ENCODE data around the gene NUP42.
"Not testable (repeated sequence)": the region's sequence is repeated elsewhere in the genome, so short reads cannot be mapped to it uniquely, and the experiment has no call there.

The NUP42 gene

GRCh38 chr7:23204241-23204640 lies 22.4 kb downstream of the NUP42 start:
- DNase-seq (ENCODE audit: low spot score): no peak

- no peak for DNase-seq (ENCODE audit: low spot score)
These were observed 23.7 kb downstream of the NUP42 start for GRCh38 chr7:23205577-23205908.

DNA sequence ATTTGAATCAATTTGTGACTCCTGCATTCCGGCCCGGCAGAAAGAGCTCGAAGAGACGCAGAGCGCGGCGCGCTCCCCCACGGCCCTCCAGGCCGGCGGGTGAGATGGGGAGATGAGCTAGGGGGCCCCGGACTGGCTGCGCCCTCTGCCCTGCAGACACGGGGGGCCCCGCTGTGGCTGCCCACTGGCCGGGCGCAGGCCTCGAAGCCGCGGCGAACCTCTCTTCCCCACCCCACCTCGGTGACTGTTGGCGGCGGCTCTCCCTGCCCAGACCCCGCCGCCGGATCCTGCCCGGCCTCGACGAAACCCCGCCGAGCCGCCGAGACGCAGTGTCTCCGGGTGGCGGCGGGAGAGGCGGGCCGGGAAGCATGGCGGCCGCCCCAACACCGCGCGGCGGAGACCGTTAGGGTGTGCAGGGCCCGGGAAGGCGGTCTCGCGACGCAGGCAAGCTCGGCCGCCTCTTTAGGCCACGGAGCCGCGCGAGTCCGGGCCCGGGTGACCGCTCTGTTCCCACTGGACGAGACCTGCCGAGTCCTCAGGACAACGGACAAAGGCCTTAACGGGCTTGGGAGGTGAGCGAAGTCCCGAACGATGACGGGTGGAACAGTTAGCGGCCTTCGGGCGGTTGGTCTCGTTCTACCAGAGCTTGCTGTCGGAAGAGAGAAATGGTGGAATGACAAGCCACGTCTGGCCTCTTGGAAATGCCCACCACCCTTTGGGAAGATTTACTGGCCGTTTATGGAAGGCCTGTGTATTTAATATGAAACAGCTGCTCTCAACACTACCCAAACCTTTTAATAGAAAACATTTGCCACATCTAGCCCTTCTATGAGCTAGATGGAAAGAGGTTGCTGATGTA lies 24.3 kb downstream of the NUP42 start:
- DNase-seq (ENCODE audit: low spot score): no peak

- peak; percentile 75 for DNase-seq (ENCODE audit: low spot score)
These were observed 25.2 kb downstream of the NUP42 start for GRCh38 chr7:23207021-23207420.

GRCh38 chr7:23207884-23208283 lies 26.0 kb downstream of the NUP42 start:
- DNase-seq (ENCODE audit: low spot score): no peak

DNA sequence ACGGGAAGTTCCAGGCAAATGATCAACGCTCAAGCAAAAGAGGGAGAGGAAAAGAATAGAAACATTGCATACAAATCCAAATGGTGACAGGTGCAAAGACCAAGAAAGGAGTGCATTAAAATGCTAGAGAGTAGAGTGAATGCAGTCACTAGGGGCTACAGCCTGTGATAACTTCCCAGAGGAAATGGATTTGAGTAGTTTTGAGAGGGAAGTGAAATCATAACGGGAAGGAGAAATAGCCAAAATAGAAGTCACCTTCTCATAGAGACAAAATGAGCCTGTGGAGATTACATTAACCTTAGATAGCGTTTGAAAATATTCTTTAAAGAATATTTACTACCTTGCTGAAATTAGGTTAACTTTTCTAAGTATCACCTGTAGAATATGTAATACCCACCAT lies 26.5 kb downstream of the NUP42 start:
- no peak for DNase-seq (ENCODE audit: low spot score)

DNA sequence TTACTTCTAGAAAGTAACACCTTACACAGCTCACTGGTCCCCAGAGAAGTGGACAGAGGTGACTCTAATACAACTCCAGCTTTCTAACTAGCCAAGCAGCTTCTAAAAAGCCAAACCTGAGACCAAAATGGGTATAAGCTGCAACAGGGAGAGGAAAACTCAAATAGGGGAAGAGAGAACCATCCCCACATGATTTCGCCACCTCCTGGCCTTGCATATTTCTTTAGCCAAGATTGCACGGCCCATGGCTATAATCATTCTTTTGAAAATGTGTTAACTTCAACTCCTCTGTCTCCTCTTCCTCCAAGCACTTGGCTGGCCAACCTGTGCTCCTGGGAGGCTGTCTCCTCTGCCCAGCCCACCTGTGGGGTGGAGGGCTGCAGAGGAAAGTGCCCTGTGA lies 28.7 kb downstream of the NUP42 start:
- no peak for DNase-seq (ENCODE audit: low spot score)

- DNase-seq (ENCODE audit: low spot score): no peak
These were observed 29.7 kb downstream of the NUP42 start for GRCh38 chr7:23211589-23211988.

GRCh38 chr7:23212395-23212794 lies 30.5 kb downstream of the NUP42 start:
- no peak for DNase-seq (ENCODE audit: low spot score)

GRCh38 chr7:23212841-23213240 lies 31.0 kb downstream of the NUP42 start:
- DNase-seq (ENCODE audit: low spot score): no peak

GRCh38 chr7:23213755-23214154 lies 31.9 kb downstream of the NUP42 start:
- no peak for DNase-seq (ENCODE audit: low spot score)

- DNase-seq (ENCODE audit: low spot score): no peak
These were observed 32.6 kb downstream of the NUP42 start for GRCh38 chr7:23214423-23214822.

- DNase-seq (ENCODE audit: low spot score): no peak
These were observed 33.1 kb downstream of the NUP42 start for GRCh38 chr7:23214938-23215337.

- DNase-seq (ENCODE audit: low spot score): no peak
These were observed 34.2 kb downstream of the NUP42 start for GRCh38 chr7:23216021-23216420.

DNA sequence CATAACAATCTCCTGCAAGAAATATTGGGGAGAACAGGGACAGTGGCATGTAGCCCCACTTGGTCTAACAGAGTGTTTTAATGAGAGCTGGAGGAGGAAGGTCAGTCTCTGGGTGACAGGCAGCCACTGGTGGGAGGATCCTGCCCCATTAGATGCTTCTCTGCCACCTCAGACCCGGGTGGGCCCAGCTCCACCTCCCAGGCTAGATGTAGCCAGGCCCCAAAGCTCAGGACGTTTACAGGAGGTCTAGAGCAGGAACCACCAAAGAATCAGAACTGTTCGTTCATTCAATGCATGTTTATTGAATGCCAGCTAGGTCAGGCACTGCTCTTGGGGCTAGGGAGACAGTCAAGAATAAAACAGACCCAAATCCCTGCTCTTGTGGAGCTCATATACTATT lies 36.3 kb downstream of the NUP42 start:
- no peak for DNase-seq (ENCODE audit: low spot score)

- DNase-seq (ENCODE audit: low spot score): no peak
These were observed 39.0 kb downstream of the NUP42 start for GRCh38 chr7:23220690-23221305.

DNA sequence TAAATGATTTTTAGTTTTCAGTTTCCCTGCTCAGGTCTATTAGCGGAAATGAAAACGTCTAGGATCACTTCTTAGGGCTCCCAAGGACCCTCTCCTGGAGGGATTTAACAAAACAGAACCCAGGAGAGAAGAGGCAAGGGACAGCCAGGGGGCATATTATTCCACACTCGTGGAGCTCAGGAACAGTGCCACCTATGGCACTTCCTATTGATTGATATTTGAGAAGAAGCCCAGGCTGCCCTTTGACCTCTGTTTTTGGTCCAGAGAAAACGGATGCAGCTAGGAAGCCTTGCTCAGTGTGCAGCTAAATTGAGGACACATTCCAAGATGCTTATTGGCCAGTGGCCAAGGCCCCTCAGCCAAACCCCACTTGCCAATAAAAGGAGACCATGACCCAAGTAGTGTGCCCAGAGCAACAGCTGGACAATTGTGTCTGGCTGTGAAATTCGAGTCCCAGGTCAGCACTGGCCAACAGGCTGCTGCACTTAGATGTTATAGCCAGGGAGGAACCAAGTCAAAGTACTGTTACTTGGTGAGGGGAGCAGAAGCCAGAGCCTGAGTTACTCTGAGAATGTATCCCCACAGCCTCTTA lies 40.7 kb downstream of the NUP42 start:
- no peak for DNase-seq (ENCODE audit: low spot score)

- not testable (repeated sequence) for DNase-seq (ENCODE audit: low spot score)
These were observed 42.5 kb downstream of the NUP42 start for GRCh38 chr7:23224364-23224763.

DNA sequence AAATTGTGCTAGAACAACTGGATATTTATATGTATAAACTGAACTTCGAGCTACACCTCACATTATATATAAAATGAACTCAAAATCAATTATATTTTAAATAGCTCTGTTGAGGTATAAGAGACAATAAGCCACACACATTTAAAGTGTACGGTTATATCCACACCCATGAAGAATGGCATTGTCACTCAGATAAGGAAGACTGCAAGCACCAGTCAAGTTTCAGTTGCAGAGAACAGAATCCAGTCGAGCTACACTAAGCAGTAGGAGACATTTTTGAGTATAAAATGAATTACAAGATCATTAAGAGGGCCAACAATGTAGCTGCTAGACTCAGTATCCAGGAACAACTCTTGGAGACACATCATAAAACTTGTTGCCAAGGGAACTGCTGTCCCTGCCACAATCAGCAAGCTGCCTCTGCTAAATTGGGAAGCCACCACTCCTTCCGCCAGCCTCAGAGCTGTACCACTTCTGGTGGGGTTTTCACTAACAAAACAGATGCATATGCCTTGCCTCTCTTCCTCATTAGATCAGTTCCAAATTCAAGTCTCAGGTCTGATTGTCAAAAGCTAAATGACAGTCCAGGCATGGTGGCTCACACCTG lies 45.1 kb downstream of the NUP42 start:
- DNase-seq (ENCODE audit: low spot score): no peak

GRCh38 chr7:23228412-23228811 lies 46.6 kb downstream of the NUP42 start:
- DNase-seq (ENCODE audit: low spot score): no peak

GRCh38 chr7:23230641-23231101 lies 48.8 kb downstream of the NUP42 start:
- no peak for DNase-seq (ENCODE audit: low spot score)

DNA sequence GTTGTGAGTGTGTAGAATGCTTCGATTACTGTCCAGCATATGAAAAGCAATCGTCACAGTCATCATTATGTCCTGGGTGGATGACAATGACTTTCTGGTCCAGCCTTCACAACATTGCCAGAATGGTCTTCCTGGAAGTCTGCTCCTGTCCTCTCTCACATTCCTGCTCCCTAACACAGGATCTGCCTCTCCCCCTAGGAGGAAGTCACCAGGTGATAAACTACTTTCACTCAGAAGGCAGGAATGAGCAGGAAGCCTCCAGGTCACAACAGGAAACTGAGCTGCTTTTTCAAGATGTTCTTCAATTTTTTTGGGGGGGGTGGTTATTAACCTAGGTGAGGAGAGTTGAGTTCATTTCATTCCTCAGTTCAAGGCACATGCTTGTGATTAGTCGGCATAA lies 51.1 kb downstream of the NUP42 start:
- no peak for DNase-seq (ENCODE audit: low spot score)

All from HuH-7 (cell line).